RWPE1 (cell line): ENCODE measurements around the gene ZNF382.

Source experiments
- CTCF ChIA-PET: fragments of 350-600 bp; sonication (Branson Sonifier 250); formaldehyde crosslinking; extraction: SDS; loops from one replicate; lab custom pipeline; 2021; lab: Yijun Ruan, JAX
- POLR2A ChIA-PET: fragments of 400-600 bp; formaldehyde crosslinking; extraction: SDS; loops from one replicate; lab custom pipeline; 2020; ENCODE audit warnings: antibody characterized with exemption; ENCODE audit not compliant: low non-redundant PET; lab: Yijun Ruan, JAX
- DNase-seq: peaks from one replicate; pipeline ENCODE4 v3.0.0; 2012; ENCODE audit warnings: low spot score
- H3K27ac ChIP-seq: fragments of 450-650 bp; 2 replicates; pipeline ENCODE4 v1.5.1; 2017
- CTCF ChIP-seq: fragments of 450-650 bp; conservative IDR thresholded peaks from 2 replicates; pipeline ENCODE4 v1.5.1; 2017; ENCODE audit warnings: low read depth, mild to moderate bottlenecking

The ZNF382 gene

GRCh38 chr19:36672368-36672767 is 67.3 kb downstream of the ZNF382 start:
- CTCF ChIA-PET = no interaction called here
- H3K27ac ChIP-seq = no peak overlapping the region
- POLR2A ChIA-PET = no interaction called here
- DNase-seq = no peak
- TF ChIP-seq CTCF = no peak

- CTCF ChIA-PET = no interaction called here
- no peak overlapping the region for H3K27ac ChIP-seq
- TF ChIP-seq CTCF = no peak
- no peak for DNase-seq
- POLR2A ChIA-PET = no interaction called here
Observed at GRCh38 chr19:36674201-36674600, 69.1 kb downstream of the ZNF382 start.

- POLR2A ChIA-PET = no interaction called here
- no peak overlapping the region for H3K27ac ChIP-seq
- CTCF ChIA-PET = no interaction called here
- DNase-seq = no peak
- TF ChIP-seq CTCF = no peak
Observed at GRCh38 chr19:36679455-36679854, 74.3 kb downstream of the ZNF382 start.
